SIG-M5 (cell line): ENCODE data around the gene SRGAP3.
"Not testable (repeated sequence)": the region's sequence is repeated elsewhere in the genome, so short reads cannot be mapped to it uniquely, and the experiment has no call there.

Experiments
- DNase-seq: peaks from one replicate; lab custom pipeline; 2025; lab: John Stamatoyannopoulos, UW

SRGAP3 gene

GRCh38 chr3:9113040-9113439 is 136.4 kb downstream of the SRGAP3 start:
- no peak for DNase-seq

DNA sequence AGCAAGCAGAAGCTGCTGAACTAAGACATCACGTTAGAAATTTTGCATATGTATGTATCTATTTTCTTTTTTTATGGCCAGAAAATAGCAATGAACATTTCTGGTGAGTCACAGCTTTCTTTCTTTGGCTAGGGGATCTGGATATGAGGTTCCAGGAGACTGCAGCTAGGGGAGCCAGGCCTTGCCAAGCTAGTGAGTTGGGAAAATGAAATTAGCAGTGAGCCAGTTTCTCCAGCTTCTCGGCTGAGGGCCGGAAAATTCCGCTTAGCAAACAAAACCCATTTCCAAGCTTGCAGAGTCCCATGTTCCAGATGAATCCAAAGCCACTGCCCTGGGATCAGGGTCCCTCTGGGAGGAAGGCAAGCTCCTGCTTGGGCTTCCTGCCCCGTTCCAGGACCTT is 137.6 kb downstream of the SRGAP3 start:
- DNase-seq = no peak

- no peak for DNase-seq
Measured at GRCh38 chr3:9111417-9111816, 138.0 kb downstream of the SRGAP3 start.

GRCh38 chr3:9110802-9111201 is 138.6 kb downstream of the SRGAP3 start:
- DNase-seq = no peak

GRCh38 chr3:9110316-9110715 is 139.1 kb downstream of the SRGAP3 start:
- no peak for DNase-seq

- no peak for DNase-seq
Measured at GRCh38 chr3:9109568-9109914, 139.9 kb downstream of the SRGAP3 start.

- DNase-seq = no peak
Measured at GRCh38 chr3:9108876-9109567, 140.4 kb downstream of the SRGAP3 start.

- DNase-seq = no peak
Measured at GRCh38 chr3:9107738-9108137, 141.7 kb downstream of the SRGAP3 start.

DNA sequence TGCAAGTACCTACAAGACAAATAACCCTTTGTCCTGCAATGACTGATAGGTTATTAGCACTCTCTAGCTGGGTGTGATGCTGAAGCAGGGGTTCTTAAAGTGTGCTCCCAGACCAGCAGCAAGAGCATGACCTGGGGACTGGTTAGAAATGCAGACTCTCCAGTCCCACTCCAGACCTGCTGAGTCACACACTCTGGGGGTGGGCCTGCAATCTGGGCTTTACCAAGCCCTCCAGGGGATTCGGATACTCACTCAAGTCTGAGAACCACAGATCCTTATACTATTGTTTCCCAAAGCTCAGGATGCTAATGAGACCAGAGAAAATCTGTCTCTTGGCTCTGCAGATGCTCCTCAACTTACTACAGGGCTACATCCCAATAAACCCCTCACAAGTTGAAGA is 144.0 kb downstream of the SRGAP3 start:
- DNase-seq = no peak

DNA sequence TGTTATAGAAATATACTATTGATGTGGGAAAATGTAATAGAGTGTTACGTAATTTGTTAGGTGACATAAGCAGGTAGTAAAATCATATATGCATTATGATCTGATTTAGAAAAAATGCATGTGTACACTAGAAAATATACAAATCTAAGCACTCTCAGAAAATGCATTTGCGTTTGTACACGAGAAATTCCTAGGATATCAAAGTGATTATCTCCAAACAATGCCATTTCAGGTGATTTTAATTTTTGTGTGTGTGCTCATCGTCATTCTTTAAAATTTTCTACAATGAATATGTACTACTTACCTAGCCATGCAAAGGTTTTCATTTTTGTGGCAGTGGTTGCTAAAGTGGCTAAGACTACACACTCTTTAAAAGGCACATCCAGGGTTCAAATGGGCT is 145.3 kb downstream of the SRGAP3 start:
- DNase-seq = no peak

GRCh38 chr3:9102240-9102981 is 147.0 kb downstream of the SRGAP3 start:
- no peak for DNase-seq

- no peak for DNase-seq
Measured at GRCh38 chr3:9101286-9101685, 148.2 kb downstream of the SRGAP3 start.

- no peak for DNase-seq
Measured at GRCh38 chr3:9100513-9100894, 148.9 kb downstream of the SRGAP3 start.

DNA sequence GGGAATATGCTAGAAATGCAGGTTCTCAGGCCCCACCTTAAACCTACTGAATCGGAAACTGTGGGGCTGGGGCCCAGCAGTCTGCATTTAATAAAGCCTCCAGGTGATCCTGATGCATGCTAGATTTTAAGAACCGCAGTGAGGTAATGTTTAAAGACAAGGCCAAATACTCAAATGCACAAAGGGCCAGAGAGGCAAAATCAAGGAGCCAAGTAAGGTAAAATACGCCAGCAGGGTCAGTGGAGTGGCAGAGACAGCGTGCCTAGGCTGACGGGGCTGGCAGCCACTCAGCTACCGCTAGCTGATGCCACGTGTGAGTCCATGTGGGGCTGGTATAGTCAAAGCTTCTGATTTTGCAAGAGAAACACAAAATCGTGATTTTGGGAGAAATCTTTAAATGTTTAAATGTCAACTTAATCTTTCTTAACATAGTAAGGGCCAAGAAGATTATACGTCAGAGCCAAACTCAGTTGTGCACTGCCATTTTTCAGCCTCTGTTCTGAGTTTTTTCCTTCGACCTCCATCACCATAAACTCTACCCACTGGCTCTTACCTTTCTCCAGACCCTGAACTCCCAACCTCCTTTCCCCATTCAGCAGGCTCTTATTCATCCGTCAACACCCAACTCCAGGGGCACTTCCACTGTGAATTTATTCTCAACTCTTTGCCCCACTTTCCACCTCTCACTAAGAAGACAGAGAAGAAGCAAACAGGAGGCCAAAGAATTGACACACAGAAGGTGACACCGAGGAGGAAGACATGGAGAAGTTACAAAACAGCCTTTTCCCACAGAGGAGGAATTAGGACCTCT is 149.5 kb downstream of the SRGAP3 start:
- DNase-seq = no peak

DNA sequence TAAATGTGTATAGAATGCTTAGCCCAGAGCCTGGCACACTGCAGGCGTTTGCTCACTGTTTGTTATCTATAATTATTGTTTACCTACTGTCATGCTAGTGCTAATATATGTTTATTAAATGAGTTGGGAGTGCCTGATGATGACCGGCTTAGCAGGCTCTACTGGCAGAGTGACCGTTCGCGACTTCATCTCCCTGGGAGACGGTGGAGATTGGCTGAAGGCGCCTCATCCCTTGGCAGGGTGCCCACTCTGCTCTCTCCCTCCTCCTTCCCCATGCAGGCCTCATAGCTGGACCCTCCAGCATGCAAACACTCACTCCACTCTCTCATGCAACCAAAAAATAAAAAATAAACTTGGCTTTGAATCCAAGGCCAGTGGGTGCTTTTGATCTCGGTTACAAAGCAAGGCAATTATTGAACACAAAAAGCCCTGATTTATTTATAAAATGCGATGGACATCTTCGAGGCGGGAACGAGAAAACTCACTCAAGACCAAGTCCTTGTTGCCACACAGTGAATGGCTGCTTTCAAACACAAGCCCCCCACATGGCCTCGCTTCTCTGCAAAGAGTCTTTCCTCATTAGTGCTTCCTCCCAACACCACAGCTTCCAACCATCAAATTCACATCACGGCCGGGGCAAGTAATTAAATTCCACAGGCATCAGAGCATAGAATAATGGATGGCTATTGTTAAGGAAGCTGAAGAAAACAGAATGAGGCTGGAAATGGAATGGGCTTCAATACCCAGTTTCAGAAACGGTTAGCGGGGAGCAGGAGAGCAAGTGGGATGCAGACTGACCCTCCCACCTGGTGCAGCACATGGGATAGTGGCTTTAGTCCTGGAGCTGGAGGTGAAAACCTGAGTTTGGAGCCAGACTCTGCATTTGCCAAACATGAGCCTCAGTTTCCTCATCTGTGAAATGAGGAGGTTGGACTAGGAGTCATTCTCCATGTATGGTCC is 150.4 kb downstream of the SRGAP3 start:
- DNase-seq = no peak

GRCh38 chr3:9097495-9097894 is 152.0 kb downstream of the SRGAP3 start:
- DNase-seq = no peak

DNA sequence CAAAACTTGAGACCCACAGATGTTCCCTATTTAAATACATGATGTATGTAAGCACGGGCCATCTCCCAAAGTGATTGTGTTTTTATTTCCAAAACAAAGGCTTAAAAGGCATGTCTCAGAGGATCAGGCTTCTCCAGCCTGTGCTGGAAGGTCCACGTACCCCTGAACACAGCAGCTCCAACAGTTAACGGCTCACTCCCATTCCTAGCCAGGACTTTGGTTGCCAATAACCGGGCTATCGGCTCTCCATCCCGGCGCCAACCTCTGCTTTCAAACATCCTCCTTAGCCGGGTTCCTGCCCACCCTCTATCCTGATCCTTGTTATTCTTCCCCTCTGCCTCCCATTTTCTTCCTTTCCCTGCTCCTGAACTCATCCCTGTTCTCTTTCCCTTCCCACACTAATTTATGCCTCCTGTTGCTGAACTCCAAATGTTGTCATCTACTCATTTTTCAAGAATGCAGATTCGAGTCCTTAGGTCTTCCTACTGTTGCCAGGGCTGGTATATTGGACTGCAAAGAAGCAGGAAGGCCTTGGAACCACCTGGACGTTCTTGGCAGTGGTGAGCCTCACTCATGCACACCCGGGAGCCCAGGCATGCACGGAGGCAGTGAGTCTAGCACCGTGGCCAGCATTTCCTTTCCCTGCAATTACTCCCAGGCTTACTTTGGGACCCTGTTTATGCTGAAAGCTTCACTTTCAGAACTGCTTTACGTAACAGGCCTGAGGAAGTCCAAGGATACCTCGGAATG is 157.8 kb downstream of the SRGAP3 start:
- no peak for DNase-seq

DNA sequence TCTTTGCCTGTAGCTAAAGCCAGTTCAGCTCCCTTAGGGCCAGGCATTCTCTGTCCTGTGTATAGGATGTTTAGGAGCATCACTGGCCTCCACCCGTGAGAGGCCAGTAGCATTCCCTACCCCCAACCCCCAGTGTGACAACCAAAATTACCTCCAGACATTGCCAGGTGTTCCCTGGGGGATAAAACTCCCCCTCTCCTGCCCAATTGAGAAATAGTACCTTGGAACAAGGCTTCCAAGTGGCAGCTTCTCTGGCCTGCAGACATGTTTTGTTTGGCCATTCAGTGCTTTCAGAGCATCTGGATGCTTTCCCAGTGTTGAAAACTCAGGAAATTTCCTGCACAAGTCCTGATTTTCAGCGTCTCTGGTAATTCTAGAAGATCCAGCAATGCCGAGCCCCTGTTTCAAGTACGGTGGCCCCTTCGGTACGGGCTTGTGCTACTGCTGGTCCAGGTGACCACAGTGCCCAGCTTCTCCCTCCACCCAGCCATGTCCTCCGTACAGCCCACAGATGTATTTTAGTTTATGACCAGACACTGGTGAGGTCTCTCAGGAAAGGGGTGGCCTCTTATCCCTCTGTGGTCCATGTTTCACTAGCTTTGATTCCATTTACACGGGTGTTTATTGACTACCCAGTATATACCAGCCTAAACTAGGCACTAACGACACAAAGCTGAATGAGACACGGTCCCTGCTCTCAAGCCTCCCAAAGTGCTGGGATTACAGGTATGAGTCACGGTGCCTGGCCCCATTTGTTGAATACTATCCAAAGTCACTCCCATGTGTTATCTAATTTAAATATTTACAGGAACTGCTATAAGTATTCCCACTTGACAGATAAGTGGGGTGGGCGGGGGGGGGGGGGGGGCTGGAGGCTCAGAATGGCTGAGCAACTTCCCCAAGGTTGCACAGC is 160.7 kb downstream of the SRGAP3 start:
- no peak for DNase-seq

GRCh38 chr3:9087831-9088413 is 161.5 kb downstream of the SRGAP3 start:
- no peak for DNase-seq

DNA sequence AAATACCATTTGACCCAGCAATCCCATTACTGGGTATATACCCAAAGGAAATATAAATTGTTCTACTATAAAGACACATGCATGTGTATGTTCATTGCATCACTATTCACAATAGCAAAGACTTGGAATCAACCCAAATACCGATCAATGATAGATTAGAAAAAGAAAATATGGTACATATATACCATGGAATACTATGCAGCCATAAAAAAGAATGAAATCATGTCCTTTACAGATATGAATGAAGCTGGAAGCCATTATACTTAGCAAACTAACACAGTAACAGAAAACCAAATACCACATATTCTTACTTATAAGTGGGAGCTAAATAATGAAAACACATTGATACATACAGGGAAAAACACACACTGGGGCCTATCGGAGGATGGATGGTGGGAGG is 164.0 kb downstream of the SRGAP3 start:
- DNase-seq = not testable (repeated sequence)
